Urinary bladder (tissue), 4 donors: ENCODE results near the gene NAIF1. TPM values are rescaled to one million over a fixed set of nuclear protein-coding genes. Genes with fewer than 3 reads are reported as not detected.
A peak's percentile ranks its signal among the peaks of the same experiment; 100 is the strongest.
"Not testable (repeated sequence)": the region's sequence is repeated elsewhere in the genome, so short reads cannot be mapped to it uniquely, and the experiment has no call there.

ENCODE experiments used
- DNase-seq: peaks from one replicate; pipeline ENCODE4 v3.0.0-alpha.2; 2015; ENCODE audit errors: extremely low spot score
- H3K27ac ChIP-seq: one replicate; pipeline ENCODE4 v1.5.1; 2013; ENCODE audit warnings: low read depth, mild to moderate bottlenecking, moderate library complexity
- H3K36me3 ChIP-seq: one replicate; pipeline ENCODE4 v1.6.1; 2013; ENCODE audit warnings: mild to moderate bottlenecking, moderate library complexity; ENCODE audit not compliant: insufficient read depth
- H3K4me1 ChIP-seq: one replicate; pipeline ENCODE4 v1.6.1; 2013; ENCODE audit warnings: mild to moderate bottlenecking, moderate library complexity; ENCODE audit not compliant: insufficient read depth
- H3K4me3 ChIP-seq: one replicate; pipeline ENCODE4 v1.5.1; 2013; ENCODE audit warnings: low read depth, low read length
- WGBS: extraction: QIAGEN DNeasy Blood & Tissue Kit; methylation state at CpG from one replicate; pipeline ENCODE4 v1.1.7; 2013; 5-methylcytosine and 5-hydroxymethylcytosine counted together
- polyA plus RNA-seq: library from polyadenylated mRNA; stranded (reverse); fragments of 200-250 nt; gene quantifications from one replicate; pipeline ENCODE4 v1.2.3, GENCODE V29; 2013
- total RNA-seq: library from RNA; depleted of rRNA; stranded (reverse); fragments of >200 nt; gene quantifications from one replicate; pipeline ENCODE4 v1.2.3, GENCODE V29; 2014
- donor health status: healthy with polysubstance abuse.
- donor health status: healthy.

NAIF1 gene
- total and polyA plus RNA-seq, 2 donors: 6.9 to 8.2 TPM

DNA sequence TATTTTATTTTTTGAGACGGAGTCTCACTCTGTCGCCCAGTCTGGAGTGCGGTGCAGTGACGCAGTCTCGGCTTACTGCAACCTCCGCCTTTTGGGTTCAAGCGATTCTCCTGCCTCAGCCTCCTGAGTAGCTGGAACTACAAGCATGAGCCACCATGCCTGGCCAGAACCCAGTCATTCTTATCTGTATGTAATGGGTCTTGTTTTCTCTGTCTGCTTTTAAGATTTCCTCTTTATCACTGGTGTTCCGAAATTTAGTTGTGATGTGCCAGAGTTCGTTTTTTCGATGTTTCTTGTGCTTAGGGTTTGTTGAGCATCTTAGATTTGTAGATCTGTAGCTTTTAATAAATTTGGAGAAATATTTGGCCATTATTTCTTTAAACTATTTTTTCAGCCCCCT lies 20.1 kb upstream of the NAIF1 start:
- H3K36me3 ChIP-seq: no peaks in the 10 kb centered on the region
- DNase-seq: no peak
- WGBS: 88% methylated on average over 10 of the region's 10 CpGs
- no peaks in the 10 kb centered on the region for H3K4me1 ChIP-seq
- no peak overlapping the region for H3K27ac ChIP-seq
- H3K4me3 ChIP-seq: no peak overlapping the region

DNA sequence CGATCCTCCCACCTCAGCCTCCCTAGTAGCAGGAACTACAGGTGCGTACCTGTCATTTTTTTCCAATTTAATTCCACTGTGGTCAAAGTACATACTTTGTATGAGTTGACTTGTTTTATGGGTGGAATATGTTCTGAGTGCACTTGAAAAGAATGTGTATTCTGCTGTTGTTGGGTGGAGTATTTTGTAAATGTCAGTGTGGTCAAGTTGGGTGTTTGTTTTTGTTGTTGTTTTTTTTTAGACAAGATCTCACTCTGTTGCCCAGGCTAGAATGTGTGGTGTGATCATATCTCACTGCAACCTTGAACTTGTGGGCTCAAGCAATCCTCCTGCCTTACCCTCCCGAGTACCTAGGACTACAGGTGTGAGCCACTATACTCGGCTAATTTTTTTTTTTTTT lies 18.8 kb upstream of the NAIF1 start:
- H3K4me3 ChIP-seq: no peak overlapping the region
- H3K36me3 ChIP-seq: no peaks in the 10 kb centered on the region
- H3K4me1 ChIP-seq: no peaks in the 10 kb centered on the region
- DNase-seq: no peak
- no peak overlapping the region for H3K27ac ChIP-seq
- 93% methylated on average over 4 of the region's 4 CpGs for WGBS

DNA sequence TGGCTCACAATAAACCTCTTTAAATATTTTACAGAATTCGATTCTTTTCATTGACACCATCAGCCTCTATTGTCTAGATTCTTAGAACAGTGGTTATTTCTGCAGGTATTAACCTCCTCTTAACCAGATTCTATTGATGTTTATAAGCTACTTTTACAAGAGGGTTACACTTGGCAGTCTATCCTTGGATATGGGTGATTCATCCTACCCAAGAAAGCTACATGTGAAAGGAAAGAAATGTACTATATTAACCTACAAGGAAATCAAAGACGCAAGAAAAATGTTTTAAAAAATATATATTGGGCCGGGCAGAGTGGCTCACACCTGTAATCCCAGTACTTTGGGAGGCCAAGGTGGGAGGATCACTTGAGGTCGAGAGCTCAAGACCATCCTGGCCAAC lies 17.6 kb upstream of the NAIF1 start:
- Histone ChIP-seq H3K27ac (no peak overlapping the region), H3K4me1 (no peaks in the 10 kb centered on the region), H3K4me3 (no peak overlapping the region), H3K36me3 (no peaks in the 10 kb centered on the region)
- DNase-seq: no peak
- WGBS: 92% methylated on average over 4 of the region's 4 CpGs

DNA sequence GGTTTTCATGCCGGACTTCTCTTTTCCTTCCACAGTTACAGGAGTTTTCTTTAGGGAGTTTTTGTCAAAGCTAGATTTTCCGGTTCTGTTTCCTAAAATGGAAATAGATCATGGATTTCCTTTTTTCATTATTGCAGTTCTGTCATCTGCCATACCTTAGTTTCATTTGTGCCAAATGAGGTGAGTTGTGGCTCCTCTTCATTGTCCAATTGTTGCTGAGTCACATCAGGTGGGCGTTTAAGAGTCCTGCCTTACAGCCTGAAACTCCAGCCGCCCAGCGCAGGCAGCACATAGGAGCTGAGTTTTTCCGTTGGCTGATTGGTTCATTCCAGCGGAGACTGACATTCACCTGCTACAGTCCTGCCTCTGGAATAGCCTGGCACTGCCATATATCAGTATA lies 15.0 kb upstream of the NAIF1 start:
- H3K4me1 ChIP-seq: no peaks in the 10 kb centered on the region
- no peak overlapping the region for H3K4me3 ChIP-seq
- WGBS: 63% methylated on average over 7 of the region's 7 CpGs
- H3K36me3 ChIP-seq: no peaks in the 10 kb centered on the region
- H3K27ac ChIP-seq: no peak overlapping the region
- DNase-seq: no peak

DNA sequence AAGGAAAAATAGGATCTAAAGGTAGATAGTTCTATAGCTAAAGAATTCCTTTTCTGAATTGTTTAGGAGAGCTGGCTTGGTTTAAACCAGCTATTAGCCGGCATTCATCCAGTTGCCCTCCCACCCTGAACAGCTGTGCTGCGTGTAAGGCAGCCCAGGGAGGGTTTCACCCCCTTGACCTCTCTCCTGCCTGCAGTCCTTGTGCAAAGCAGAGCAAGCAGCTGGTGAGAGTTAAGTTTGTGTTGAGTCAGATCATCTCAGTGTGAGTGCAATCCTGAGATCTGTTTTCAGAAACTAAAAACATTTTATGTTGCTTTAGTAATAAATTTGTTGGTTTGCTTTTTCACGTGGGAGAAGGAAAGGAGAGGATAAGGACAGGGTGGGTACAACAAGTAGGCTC lies 13.9 kb upstream of the NAIF1 start:
- H3K4me3 ChIP-seq: no peak overlapping the region
- no peaks in the 10 kb centered on the region for H3K4me1 ChIP-seq
- 19% methylated on average over 3 of the region's 3 CpGs for WGBS
- H3K36me3 ChIP-seq: no peaks in the 10 kb centered on the region
- DNase-seq: no peak
- H3K27ac ChIP-seq: peak overlapping the region; percentile 66

DNA sequence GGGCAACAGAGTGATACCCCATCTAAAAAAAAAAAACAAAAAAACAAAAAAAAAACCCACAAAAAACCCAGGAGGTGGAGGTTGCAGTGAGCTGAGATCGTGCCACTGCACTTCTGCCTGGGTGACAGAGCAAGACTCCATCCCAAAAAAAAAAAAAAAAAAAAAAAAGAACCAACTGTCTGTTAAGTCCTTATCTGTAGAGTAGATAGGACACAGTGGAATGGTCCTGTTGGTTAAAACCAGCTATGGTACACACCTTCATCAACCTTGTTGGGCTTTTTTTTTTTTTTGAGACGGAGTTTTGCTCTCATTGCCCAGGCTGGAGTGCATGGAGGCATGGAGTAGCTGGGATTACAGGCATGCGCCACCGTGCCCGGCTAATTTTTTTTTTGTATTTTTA lies 13.1 kb upstream of the NAIF1 start:
- H3K36me3 ChIP-seq: no peaks in the 10 kb centered on the region
- no peaks in the 10 kb centered on the region for H3K4me1 ChIP-seq
- 94% methylated on average over 5 of the region's 5 CpGs for WGBS
- no peak overlapping the region for H3K27ac ChIP-seq
- no peak overlapping the region for H3K4me3 ChIP-seq
- no peak for DNase-seq

DNA sequence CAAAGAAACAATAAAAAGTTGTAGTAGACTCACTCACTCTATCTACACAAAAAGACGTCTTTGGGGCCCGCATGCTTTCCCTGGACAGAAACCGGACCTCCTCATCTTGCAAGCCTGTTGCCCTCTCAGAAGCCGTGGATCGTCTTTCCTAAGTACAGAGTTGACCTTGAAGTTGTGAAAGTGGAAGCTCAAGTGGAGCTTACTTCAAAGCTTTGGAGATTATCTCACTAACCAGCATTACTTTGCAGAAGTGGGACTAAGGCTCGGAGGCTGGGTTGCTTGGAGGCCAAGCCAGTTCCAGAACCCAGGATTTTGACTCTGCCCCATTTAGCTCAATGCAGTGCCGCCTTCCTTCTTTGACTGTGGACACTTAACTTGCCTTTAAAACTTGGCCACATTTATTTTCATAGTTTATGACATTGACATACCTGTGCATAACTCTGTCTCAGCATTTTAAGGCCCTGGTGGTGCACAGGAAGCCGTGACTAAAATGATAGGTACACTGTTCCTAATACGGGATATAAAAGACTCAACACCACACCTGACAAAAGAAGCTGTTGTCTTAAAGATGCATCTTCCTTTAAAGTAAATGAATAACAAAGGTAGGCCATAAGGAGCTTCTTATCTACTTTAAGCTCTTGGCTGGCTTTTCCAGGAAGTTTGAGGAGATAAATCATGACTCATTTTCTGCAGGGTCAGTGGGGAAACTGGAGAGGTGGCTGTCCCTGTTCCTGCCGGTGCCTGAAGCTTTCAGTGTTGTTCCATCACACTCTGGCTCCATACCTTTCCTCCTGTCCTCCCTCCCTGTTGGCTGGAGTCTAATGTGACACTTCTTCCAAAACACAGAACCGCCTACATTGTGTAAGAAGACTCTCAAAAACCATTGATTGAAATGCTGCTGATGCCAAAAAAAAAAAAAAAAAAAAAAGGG lies 11.6 kb upstream of the NAIF1 start:
- H3K4me1 ChIP-seq: no peaks in the 10 kb centered on the region
- no peaks in the 10 kb centered on the region for H3K36me3 ChIP-seq
- DNase-seq: no peak
- 51% methylated on average over 11 of the region's 11 CpGs for WGBS
- H3K4me3 ChIP-seq: no peak overlapping the region
- peak overlapping the region; percentile 67 for H3K27ac ChIP-seq

DNA sequence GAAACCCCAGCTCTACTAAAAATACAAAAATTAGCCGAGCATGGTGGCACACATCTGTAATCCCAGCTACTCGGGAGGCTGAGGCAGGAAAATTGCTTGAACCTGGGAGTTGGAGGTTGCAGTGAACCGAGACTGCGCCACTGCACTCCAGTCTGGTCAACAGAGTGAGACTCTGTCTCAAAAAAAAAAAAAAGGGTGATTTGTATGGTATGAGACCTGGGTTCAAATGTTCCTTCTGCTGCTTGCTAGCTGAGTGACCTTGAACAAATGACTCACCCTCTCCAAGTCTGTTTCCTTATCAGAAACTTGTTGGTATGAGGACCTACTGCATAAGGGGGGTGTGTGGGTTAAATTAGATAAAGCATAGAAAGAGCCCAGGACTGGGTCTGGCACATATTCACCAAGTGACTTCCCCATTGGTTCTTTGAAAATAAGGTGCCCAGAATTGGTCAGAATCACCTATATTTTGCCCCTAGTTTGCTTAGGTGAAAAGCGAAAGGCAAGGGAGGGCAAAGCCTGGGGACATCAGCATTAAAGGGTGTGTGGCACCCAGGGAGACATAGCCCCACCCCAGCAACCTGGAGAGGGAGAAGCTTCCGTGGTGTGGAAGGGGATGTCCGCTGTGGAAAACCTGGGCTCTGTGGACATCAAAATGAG lies 10.9 kb upstream of the NAIF1 start:
- H3K4me1 ChIP-seq: no peaks in the 10 kb centered on the region
- no peak for DNase-seq
- H3K36me3 ChIP-seq: no peaks in the 10 kb centered on the region
- 91% methylated on average over 7 of the region's 7 CpGs for WGBS
- H3K4me3 ChIP-seq: no peak overlapping the region
- peak overlapping the region; percentile 67 for H3K27ac ChIP-seq

DNA sequence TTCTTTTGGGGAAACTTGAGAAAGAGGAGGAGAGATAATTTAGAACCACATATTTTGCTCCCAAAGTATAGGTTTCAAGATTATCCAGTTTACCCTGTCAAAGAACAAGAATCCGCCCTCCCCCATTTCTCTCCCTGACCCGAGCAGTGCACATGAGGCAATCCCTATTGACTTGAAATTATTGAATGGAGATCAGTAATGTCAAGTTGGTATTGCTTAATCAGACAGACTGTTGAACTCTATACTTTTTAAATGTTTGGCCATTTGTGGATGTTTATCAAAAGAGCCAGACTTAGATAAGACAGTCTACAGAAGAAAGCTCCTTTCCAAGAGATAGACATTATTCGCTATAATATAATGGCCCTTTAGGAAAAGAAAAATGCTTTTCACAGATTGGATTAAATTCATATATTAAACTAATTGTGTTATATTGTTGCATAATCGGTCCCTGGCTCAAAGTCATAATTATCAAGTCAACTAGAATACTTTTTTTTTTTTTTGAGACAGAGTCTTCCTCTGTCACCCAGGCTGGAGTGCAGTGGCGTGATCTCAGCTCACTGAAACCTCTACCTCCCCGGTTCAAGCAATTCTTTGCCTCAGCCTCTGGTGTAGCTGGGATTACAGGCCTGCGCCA lies 6.2 kb upstream of the NAIF1 start:
- Histone ChIP-seq H3K27ac (peak overlapping the region; percentile 93), H3K4me3 (no peak overlapping the region), H3K36me3 (no peaks in the 10 kb centered on the region), H3K4me1 (no peaks in the 10 kb centered on the region)
- no peak for DNase-seq
- 56% methylated on average over 7 of the region's 7 CpGs for WGBS

DNA sequence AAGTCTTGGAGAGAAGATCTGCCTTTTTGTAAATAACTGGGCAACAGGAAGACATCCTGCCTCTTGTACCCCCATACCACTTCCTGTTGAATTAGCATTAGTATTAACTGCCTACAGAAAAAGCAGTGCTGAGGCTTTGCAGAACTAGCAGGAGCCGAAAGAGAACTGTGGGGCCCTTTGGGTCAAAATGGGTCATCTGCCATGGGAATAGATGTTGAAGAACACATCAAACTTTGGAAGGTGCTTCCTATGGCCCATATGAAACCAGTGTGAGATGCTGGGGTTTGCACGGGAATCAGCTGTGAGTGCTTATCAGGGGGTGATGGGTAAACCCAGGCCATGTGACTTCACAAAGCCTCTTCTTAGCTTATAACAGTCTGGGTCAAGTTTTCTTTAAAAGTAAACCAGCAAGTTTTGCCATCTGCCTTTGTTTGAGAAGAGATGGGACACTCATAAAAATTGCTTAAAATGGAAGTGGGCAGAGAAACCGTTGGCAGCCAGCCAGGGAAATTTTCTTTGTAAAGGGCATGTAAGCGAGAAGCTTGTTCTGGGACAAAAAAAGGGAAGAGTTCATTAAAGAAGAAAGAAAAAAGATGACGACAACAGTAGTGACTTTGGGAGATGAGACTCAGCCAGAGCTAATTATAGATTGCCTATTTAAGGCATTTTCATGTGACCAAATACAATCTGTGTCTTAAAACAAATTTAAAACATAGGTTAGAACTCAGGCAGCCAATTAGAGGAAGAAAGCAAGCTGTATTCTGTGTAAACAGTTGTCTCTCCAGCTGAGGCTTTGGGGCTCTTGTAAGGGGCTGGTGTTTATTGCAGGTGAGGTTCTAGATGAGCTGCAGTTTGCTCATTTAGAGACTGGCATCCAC lies 5.3 kb upstream of the NAIF1 start:
- no peaks in the 10 kb centered on the region for H3K36me3 ChIP-seq
- WGBS: 5% methylated on average over 5 of the region's 5 CpGs
- H3K27ac ChIP-seq: peak overlapping the region; percentile 93
- no peaks in the 10 kb centered on the region for H3K4me1 ChIP-seq
- DNase-seq: peak; percentile 84
- no peak overlapping the region for H3K4me3 ChIP-seq

DNA sequence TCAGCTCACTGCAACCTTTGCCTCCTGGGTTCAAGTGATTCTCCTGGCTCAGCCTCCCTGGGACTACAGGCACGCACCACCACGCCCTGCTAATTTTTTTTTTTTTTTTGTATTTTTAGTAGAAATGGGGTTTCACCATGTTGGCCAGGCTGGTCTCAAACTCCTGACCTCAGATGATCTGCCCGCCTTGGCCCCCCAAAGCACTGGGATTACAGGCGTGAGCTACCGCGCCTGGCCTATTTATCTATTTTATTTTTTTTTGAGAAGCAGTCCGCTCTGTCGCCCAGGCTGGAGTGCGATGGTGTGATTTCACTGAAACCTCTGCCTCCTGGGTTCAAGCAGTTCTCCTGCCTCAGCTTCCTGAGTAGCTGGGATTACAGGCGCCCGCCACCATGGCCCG lies 4.4 kb upstream of the NAIF1 start:
- H3K27ac ChIP-seq: peak overlapping the region; percentile 24
- not testable (repeated sequence) for H3K4me1 ChIP-seq, H3K36me3 ChIP-seq, H3K4me3 ChIP-seq, DNase-seq
- WGBS: 85% methylated on average over 12 of the region's 12 CpGs

DNA sequence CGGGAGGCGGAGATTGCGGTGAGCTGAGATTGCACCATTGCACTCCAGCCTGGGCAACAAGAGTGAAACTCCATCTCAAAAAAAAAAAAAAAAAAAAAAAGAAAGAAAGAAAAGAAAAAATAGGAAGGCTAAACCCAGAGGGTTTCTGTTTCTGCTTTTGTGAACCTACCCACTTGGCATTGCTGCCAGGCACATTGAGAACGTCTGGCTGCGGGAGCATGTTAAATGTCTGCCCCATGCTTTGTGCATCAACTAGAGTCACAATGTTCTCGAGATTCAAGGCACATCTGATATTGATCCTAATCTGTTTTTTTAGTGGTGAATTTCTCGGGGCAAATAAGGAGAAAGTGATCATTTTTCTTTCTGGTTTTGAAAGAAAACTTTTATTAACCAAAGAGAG lies 3.8 kb upstream of the NAIF1 start:
- no peaks in the 10 kb centered on the region for H3K36me3 ChIP-seq
- 69% methylated on average over 7 of the region's 7 CpGs for WGBS
- peaks cover 3% of the 10 kb centered on the region for H3K4me1 ChIP-seq
- no peak overlapping the region for H3K4me3 ChIP-seq
- no peak overlapping the region for H3K27ac ChIP-seq
- no peak for DNase-seq
